Mesothelial cell of epicardium (in vitro differentiated cells): ENCODE measurements around the gene ZDHHC14. TPM values are rescaled to one million over a fixed set of nuclear protein-coding genes. Genes with fewer than 3 reads are reported as not detected.

Experiments used
- DNase-seq, 2 experiments: peaks; one replicate each; pipeline ENCODE4 v3.0.0; 2021; ENCODE audit warnings: low spot score in 2 of 2; ENCODE audit not compliant: unreplicated experiment in 2 of 2
- H3K27ac Mint-ChIP-seq: 2 replicates; pipeline ENCODE4 v1.8.0; 2021; ENCODE audit warnings: mixed read lengths
- H3K27me3 Mint-ChIP-seq: 2 replicates; pipeline ENCODE4 v1.8.0; 2021; ENCODE audit warnings: low read depth, mixed read lengths
- H3K36me3 Mint-ChIP-seq: 2 replicates; pipeline ENCODE4 v1.8.0; 2021; ENCODE audit warnings: mixed read lengths
- H3K4me1 Mint-ChIP-seq: 2 replicates; pipeline ENCODE4 v1.8.0; 2021; ENCODE audit warnings: mixed read lengths
- H3K4me3 Mint-ChIP-seq: 2 replicates; pipeline ENCODE4 v1.8.0; 2021; ENCODE audit warnings: mild to moderate bottlenecking, moderate library complexity, mixed read lengths
- H3K9me3 Mint-ChIP-seq: 2 replicates; pipeline ENCODE4 v1.8.0; 2021; ENCODE audit warnings: mixed read lengths
- total RNA-seq: library from RNA; stranded (reverse); gene quantifications from 3 replicates; pipeline ENCODE4 v1.2.1, GENCODE V29; 2021
- TF ChIP-seq, protein P1 (sequence below): fragments of 200-600 bp; sonication (generic); IDR thresholded peaks from one replicate; pipeline ENCODE4 v1.5.0; 2021; ENCODE audit warnings: antibody characterized with exemption; ENCODE audit not compliant: unreplicated experiment

Gene ZDHHC14
- total RNA-seq, 1 donor from 2014 or later = 11.3 TPM

DNA sequence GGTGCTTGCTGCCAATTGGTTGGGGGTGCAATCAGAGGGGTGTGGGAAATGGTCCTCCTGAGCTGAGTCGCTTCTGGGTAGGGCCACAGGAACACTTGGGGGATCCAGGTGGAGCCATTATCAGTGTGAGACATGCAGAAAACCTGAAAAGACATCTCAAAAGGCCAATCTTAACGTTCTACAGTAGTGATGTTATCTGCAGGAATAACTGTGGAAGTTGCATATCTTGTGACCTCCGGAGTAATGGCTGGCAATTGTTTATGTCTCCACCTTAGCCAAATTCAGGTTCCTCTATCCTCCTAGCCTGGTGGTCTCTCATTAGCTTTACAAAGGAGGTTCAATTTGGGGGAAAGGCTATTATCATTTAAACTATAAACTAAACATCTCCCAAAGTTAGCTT, 327.2 kb downstream of the ZDHHC14 start:
- no peak for DNase-seq
- no peaks in the 10 kb centered on the region for H3K9me3 Mint-ChIP-seq
- H3K27ac Mint-ChIP-seq = no peak overlapping the region
- no peak overlapping the region for H3K4me3 Mint-ChIP-seq
- TF ChIP-seq, protein P1, sequence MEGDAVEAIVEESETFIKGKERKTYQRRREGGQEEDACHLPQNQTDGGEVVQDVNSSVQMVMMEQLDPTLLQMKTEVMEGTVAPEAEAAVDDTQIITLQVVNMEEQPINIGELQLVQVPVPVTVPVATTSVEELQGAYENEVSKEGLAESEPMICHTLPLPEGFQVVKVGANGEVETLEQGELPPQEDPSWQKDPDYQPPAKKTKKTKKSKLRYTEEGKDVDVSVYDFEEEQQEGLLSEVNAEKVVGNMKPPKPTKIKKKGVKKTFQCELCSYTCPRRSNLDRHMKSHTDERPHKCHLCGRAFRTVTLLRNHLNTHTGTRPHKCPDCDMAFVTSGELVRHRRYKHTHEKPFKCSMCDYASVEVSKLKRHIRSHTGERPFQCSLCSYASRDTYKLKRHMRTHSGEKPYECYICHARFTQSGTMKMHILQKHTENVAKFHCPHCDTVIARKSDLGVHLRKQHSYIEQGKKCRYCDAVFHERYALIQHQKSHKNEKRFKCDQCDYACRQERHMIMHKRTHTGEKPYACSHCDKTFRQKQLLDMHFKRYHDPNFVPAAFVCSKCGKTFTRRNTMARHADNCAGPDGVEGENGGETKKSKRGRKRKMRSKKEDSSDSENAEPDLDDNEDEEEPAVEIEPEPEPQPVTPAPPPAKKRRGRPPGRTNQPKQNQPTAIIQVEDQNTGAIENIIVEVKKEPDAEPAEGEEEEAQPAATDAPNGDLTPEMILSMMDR = no peak
- no peaks in the 10 kb centered on the region for H3K36me3 Mint-ChIP-seq
- H3K4me1 Mint-ChIP-seq = peaks cover 7% of the 10 kb centered on the region
- H3K27me3 Mint-ChIP-seq = no peaks in the 10 kb centered on the region

DNA sequence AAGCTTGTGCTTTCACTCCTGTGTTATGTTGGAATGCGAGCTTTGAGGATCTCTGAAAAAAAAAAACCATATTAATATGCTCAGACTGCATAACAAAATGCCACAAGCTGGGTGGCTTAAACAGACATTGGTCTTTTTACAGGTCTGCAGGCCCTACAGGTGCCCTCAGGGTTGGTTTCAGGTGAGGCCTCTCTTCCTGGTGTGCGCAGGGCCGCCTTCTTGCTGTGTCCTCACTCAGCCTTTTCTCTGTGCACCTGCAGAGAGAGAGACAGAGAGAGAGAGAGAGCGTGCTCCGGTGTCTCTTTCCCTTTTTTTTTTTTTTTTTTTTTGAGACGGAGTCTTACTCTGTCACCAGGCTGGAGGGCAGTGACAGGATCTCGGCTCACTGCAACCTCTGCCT, 327.9 kb downstream of the ZDHHC14 start:
- peaks cover 7% of the 10 kb centered on the region for H3K4me1 Mint-ChIP-seq

DNA sequence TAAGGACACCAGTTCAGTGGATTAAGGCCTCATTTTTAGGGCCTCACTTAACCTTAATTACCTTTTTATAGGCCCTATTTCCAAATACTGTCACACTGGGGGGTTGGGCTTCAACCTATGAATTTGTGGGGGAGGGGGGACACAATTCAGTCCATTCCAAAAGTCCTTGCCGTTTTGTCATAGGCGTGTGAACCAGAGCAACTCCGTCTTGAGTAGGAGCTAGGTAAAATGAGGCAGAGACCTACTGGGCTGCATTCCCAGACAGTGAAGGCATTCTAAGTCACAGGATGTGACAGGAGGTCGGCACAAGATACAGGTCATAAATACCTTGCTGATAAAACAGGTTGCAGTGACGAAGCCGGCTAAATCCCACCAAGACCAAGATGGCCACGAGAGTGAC, 328.6 kb downstream of the ZDHHC14 start:
- Mint-ChIP-seq H3K27ac (no peak overlapping the region), H3K4me1 (peaks cover 7% of the 10 kb centered on the region)

More for the DNA sequence above, 327.9 kb downstream of the ZDHHC14 start:
- Mint-ChIP-seq H3K36me3 (no peaks in the 10 kb centered on the region), H3K27me3 (no peaks in the 10 kb centered on the region), H3K4me3 (no peak overlapping the region), H3K9me3 (no peaks in the 10 kb centered on the region), H3K27ac (no peak overlapping the region)
- no peak for DNase-seq
- TF ChIP-seq, protein P1 = no peak

DNA sequence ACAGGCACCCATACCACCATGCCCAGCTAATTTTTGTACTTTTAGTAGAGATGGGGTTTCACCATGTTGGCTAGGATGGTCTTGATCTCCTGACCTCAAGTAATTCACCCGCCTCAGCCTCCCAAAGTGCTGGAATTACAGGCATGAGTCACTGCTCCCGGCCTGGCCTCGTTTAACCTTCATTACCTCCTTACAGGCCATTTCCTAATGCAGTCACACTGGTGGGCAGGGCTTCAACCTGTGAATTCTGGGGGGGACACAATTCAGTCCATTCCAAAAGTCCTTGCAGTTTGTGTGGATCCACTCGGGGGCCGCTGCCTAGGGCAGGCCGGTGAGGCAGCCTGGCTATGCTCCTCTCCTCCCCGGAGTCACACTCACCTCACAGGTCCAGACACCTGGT, 329.6 kb downstream of the ZDHHC14 start:
- H3K4me3 Mint-ChIP-seq = no peak overlapping the region
- H3K4me1 Mint-ChIP-seq = peaks cover 8% of the 10 kb centered on the region
- no peaks in the 10 kb centered on the region for H3K36me3 Mint-ChIP-seq
- DNase-seq = no peak
- H3K27ac Mint-ChIP-seq = no peak overlapping the region
- H3K27me3 Mint-ChIP-seq = no peaks in the 10 kb centered on the region
- TF ChIP-seq, protein P1 = no peak
- H3K9me3 Mint-ChIP-seq = no peaks in the 10 kb centered on the region

More for the DNA sequence above, 328.6 kb downstream of the ZDHHC14 start:
- Mint-ChIP-seq H3K4me3 (no peak overlapping the region), H3K9me3 (no peaks in the 10 kb centered on the region), H3K27me3 (no peaks in the 10 kb centered on the region), H3K36me3 (no peaks in the 10 kb centered on the region)
- DNase-seq = no peak
- TF ChIP-seq, protein P1 = no peak

DNA sequence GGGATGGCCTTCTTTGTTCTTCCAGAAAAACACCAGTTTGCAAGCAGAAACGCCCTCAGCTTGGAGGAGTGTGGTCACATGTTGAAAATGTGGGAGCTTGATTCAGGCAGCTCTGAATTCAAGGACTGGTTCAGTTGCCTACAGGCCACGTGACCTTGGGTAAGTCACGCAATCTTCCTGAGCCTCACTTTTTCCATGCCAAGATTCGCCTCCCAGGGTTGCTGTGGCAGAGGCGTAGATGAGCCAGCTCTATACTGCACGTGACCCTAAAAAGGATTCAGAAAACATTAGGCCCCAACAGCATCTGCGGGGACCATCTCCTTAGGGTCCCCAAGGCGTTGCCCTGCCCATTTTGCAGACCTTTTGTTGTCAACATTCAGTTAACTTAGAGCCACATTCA, 330.1 kb downstream of the ZDHHC14 start:
- Mint-ChIP-seq H3K27me3 (no peaks in the 10 kb centered on the region), H3K4me3 (no peak overlapping the region), H3K36me3 (no peaks in the 10 kb centered on the region), H3K27ac (no peak overlapping the region), H3K9me3 (no peaks in the 10 kb centered on the region), H3K4me1 (peaks cover 11% of the 10 kb centered on the region)
- no peak for DNase-seq
- TF ChIP-seq, protein P1 = no peak

DNA sequence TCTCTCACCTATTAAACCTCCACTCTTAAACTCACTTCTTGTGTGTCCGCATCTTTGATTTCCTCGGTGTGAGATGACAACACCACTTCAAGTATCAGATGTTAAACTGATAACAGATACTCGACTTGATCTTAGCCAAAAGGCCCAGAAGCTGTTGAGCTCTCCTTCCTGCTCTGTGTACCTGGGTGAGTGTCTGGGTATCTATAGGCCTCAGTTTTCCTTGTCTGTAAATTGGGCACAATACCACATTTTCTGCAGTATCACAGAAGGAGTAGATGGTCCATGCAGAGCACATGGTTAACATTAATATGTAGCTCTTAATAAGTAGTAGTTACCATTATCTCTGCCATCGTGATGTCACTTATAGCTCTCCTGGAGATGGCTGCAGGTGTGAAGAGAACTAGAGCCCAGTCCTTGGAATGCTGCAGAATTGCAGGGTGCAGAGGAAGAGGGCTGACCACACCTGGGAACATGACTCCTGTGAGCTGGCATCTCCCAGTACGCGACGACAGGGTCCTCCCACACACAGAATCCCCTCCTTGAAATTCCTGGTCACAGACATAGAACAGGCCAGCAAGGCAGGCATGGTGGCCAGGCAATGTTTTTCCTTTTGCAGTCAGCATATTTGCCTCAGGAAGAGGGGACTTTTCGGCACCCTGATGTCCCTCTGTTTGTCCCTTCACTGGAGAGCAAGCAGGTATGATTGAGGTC, 331.8 kb downstream of the ZDHHC14 start:
- Mint-ChIP-seq H3K27me3 (no peaks in the 10 kb centered on the region), H3K4me3 (no peak overlapping the region), H3K4me1 (peaks cover 25% of the 10 kb centered on the region), H3K36me3 (no peaks in the 10 kb centered on the region), H3K27ac (no peak overlapping the region), H3K9me3 (no peaks in the 10 kb centered on the region)
- DNase-seq = no peak
- TF ChIP-seq, protein P1 = no peak
